Stomach (tissue), 4 donors: ENCODE measurements around the gene ZNF267.

Experiments used
- EP300 ChIP-seq: sonication (generic); formaldehyde crosslinking; IDR thresholded peaks from one replicate; pipeline ENCODE4 v1.6.1; 2017; ENCODE audit warnings: antibody characterized with exemption
- POLR2A ChIP-seq, 4 donors: fragments of 450-650 bp; IDR thresholded peaks; one replicate each; pipeline ENCODE4 v1.6.1; 2016; ENCODE audit warnings: antibody characterized with exemption in 4 of 4, control low read depth in 2 of 4, mild to moderate bottlenecking in 1 of 4, moderate library complexity in 1 of 4
- POLR2AphosphoS5 ChIP-seq, 3 donors: sonication (generic); formaldehyde crosslinking; IDR thresholded peaks; one replicate each; pipeline ENCODE4 v1.6.1; 2016; ENCODE audit warnings: antibody characterized with exemption in 3 of 3
- TF ChIP-seq, protein P1 (sequence below), 7 experiments: fragments of 450-650 bp in 4 of 7; fragments of 200-600 bp in 3 of 7; sonication (generic) in 3 of 7; IDR thresholded peaks; one replicate each; pipeline ENCODE4 v1.5.1; 2016 to 2019; ENCODE audit warnings: antibody characterized with exemption in 7 of 7, control low read depth in 2 of 7, mild to moderate bottlenecking in 1 of 7

DNA sequence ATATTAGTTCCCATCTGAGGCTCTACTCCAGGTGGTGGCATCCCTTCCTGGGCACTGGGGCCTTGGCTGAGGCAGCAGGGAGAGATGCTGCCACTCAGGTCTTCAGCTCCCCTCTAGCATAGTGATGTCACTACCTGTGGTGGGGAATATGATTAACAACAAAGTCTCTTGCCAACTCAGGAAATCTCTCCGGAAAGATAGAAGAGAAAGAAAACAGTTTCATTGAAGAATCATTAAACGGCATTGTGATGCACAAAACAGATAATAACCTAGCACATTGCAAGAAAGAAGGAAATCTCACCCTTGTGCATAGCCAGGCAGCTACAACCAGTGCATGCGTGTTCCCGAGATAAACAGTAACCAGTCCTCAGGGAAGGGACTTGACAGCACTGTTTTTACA, 12.2 kb upstream of the ZNF267 start:
- TF ChIP-seq POLR2A (IDR thresholded peaks at IDR 0.05), result no peak
- TF ChIP-seq POLR2AphosphoS5 (IDR thresholded peaks at IDR 0.05), result no peak
- TF ChIP-seq, protein P1, sequence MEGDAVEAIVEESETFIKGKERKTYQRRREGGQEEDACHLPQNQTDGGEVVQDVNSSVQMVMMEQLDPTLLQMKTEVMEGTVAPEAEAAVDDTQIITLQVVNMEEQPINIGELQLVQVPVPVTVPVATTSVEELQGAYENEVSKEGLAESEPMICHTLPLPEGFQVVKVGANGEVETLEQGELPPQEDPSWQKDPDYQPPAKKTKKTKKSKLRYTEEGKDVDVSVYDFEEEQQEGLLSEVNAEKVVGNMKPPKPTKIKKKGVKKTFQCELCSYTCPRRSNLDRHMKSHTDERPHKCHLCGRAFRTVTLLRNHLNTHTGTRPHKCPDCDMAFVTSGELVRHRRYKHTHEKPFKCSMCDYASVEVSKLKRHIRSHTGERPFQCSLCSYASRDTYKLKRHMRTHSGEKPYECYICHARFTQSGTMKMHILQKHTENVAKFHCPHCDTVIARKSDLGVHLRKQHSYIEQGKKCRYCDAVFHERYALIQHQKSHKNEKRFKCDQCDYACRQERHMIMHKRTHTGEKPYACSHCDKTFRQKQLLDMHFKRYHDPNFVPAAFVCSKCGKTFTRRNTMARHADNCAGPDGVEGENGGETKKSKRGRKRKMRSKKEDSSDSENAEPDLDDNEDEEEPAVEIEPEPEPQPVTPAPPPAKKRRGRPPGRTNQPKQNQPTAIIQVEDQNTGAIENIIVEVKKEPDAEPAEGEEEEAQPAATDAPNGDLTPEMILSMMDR (IDR thresholded peaks at IDR 0.05), result no peak
- TF ChIP-seq EP300, result no peak
